HG02885 (cell line): Measurements from ENCODE around the gene RGS3.

Source experiments
- ATAC-seq: cut with Tn5 transposase; IDR thresholded peaks from one replicate; pipeline ENCODE4 v1.9.1; 2021; ENCODE audit warnings: mild to moderate bottlenecking; ENCODE audit not compliant: unreplicated experiment, poor library complexity

RGS3 gene

GRCh38 chr9:113612216-113612747, 148.8 kb downstream of the RGS3 start:
- no peak for ATAC-seq

- ATAC-seq, result no peak
Observed at GRCh38 chr9:113612828-113613227, 149.3 kb downstream of the RGS3 start.

GRCh38 chr9:113613815-113614413, 150.4 kb downstream of the RGS3 start:
- no peak for ATAC-seq

- ATAC-seq, result peak; percentile 63
Observed at GRCh38 chr9:113614843-113615648, 151.5 kb downstream of the RGS3 start.

GRCh38 chr9:113616116-113616515, 152.6 kb downstream of the RGS3 start:
- no peak for ATAC-seq

- no peak for ATAC-seq
Observed at GRCh38 chr9:113616621-113617496, 153.3 kb downstream of the RGS3 start.

- ATAC-seq, result no peak
Observed at GRCh38 chr9:113617550-113617949, 154.0 kb downstream of the RGS3 start.

GRCh38 chr9:113618836-113619490, 155.4 kb downstream of the RGS3 start:
- no peak for ATAC-seq

GRCh38 chr9:113619491-113620376, 156.2 kb downstream of the RGS3 start:
- ATAC-seq, result no peak

- no peak for ATAC-seq
Observed at GRCh38 chr9:113620377-113621161, 157.0 kb downstream of the RGS3 start.

- no peak for ATAC-seq
Observed at GRCh38 chr9:113621309-113621791, 157.8 kb downstream of the RGS3 start.

GRCh38 chr9:113621980-113622379, 158.5 kb downstream of the RGS3 start:
- no peak for ATAC-seq

- ATAC-seq, result peak; percentile 80
Observed at GRCh38 chr9:113622600-113623400, 159.3 kb downstream of the RGS3 start.

- no peak for ATAC-seq
Observed at GRCh38 chr9:113623851-113624485, 160.4 kb downstream of the RGS3 start.

GRCh38 chr9:113624721-113625120, 161.2 kb downstream of the RGS3 start:
- no peak for ATAC-seq

GRCh38 chr9:113625486-113625885, 162.0 kb downstream of the RGS3 start:
- ATAC-seq, result no peak
